Gastrocnemius medialis (tissue), 4 donors: ENCODE results near the gene CYYR1. TPM values are rescaled to one million over a fixed set of nuclear protein-coding genes. Genes with fewer than 3 reads are reported as not detected.

Experiments
- ATAC-seq, 2 donors: fragments of 150-250 bp; one replicate each; pipeline ENCODE4 v1.9.1; 2016
- DNase-seq, 2 donors: peaks; one replicate each; pipeline ENCODE4 v3.0.0-alpha.2; 2019
- H3K27ac ChIP-seq, 4 donors: fragments of 200-600 bp; sonication (generic); 1 replicate in 1 of 4; 2 replicates in 3 of 4; pipeline ENCODE4 v1.5.1; 2016 to 2018; ENCODE audit warnings: mild to moderate bottlenecking in 2 of 4, moderate library complexity in 1 of 4
- H3K27me3 ChIP-seq, 3 donors: fragments of 200-600 bp; sonication (generic) in 2 of 3; 1 replicate in 1 of 3; 2 replicates in 2 of 3; pipeline versions ENCODE4 v1.5.1 to v1.6.0; 2016 to 2019; ENCODE audit warnings: mild to moderate bottlenecking in 1 of 3, moderate library complexity in 1 of 3
- H3K36me3 ChIP-seq, 2 donors: fragments of 200-600 bp; sonication (generic) in 1 of 2; one replicate each; pipeline ENCODE4 v1.5.1; 2017 to 2018
- H3K4me1 ChIP-seq, 2 donors: fragments of 200-600 bp; sonication (generic) in 1 of 2; one replicate each; pipeline ENCODE4 v1.5.1; 2016 to 2017; ENCODE audit warnings: mild to moderate bottlenecking in 2 of 2
- H3K4me3 ChIP-seq, 4 donors: fragments of 200-600 bp; sonication (generic) in 3 of 4; 1 replicate in 1 of 4; 2 replicates in 3 of 4; pipeline ENCODE4 v1.5.1; 2016 to 2019; ENCODE audit warnings: mild to moderate bottlenecking in 2 of 4
- H3K9me3 ChIP-seq, 3 donors: fragments of 200-600 bp; sonication (generic) in 2 of 3; 1 replicate in 1 of 3; 2 replicates in 2 of 3; pipeline ENCODE4 v1.5.1; 2016 to 2019
- POLR2A ChIP-seq, 2 donors: fragments of 450-650 bp; IDR thresholded peaks; one replicate each; pipeline ENCODE4 v1.6.1; 2017; ENCODE audit warnings: antibody characterized with exemption in 2 of 2, mild to moderate bottlenecking in 2 of 2, moderate library complexity in 2 of 2
- in situ Hi-C, 4 donors: fragments of 200-750 bp; cut with MboI; loops; one replicate each; pipeline versions ENCODE4 v1.15.0 to v1.8.0; 2017; ENCODE audit warnings: low sequenced_read_pairs in 4 of 4
- intact Hi-C: fragments of 100-400 bp; cut with DNase I; formaldehyde crosslinking; loops from one replicate; pipeline ENCODE4 v1.15.1; 2023; ENCODE audit warnings: low total_unique reads
- total RNA-seq, 4 donors: library from RNA; depleted of rRNA; stranded (reverse); fragments of >200 nt; gene quantifications; one replicate each; pipeline versions ENCODE4 v1.1.0 to v1.2.3, GENCODE V29; 2016
- TF ChIP-seq, protein P1 (sequence below), 5 experiments: fragments of 450-650 bp in 3 of 5; fragments of 200-600 bp in 2 of 5; sonication (generic) in 2 of 5; IDR thresholded peaks in 4 of 5; conservative IDR thresholded peaks in 1 of 5; 1 replicate in 4 of 5; 2 replicates in 1 of 5; pipeline ENCODE4 v1.5.1; 2016 to 2019; ENCODE audit warnings: antibody characterized with exemption in 5 of 5, mild to moderate bottlenecking in 3 of 5, moderate library complexity in 3 of 5

Gene CYYR1
- total RNA-seq, 4 donors from 2014 or later: 11.7 to 15.5 (median 13.8) TPM

DNA sequence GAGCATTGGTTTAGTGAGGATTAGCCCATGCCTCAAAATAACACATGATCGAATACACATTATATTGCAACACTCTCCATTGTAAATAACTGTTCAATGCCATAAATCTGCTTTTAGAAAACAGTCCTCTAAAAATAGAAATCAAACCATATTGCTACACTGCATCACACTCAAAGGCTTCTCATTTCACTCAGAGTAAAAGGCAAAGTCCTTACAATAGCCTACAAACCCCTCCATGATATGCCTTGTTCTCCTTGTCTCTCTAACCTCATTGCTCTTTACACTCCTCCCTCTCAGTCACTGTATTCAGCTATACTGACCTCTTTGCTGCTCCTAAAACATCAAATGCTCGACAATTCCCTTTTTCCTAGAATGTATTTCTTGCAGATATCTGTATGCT, 64.2 kb downstream of the CYYR1 start:
- ATAC-seq (no peak), DNase-seq (no peak)
- Histone ChIP-seq H3K36me3 (no peaks in the 10 kb centered on the region), H3K4me1 (no peaks in the 10 kb centered on the region), H3K27ac (no peak overlapping the region), H3K27me3 (no peaks in the 10 kb centered on the region), H3K9me3 (no peaks in the 10 kb centered on the region), H3K4me3 (no peak overlapping the region)
- intact Hi-C loops: no loop called here
- in situ Hi-C loops: no loop called here
- TF ChIP-seq, protein P1, sequence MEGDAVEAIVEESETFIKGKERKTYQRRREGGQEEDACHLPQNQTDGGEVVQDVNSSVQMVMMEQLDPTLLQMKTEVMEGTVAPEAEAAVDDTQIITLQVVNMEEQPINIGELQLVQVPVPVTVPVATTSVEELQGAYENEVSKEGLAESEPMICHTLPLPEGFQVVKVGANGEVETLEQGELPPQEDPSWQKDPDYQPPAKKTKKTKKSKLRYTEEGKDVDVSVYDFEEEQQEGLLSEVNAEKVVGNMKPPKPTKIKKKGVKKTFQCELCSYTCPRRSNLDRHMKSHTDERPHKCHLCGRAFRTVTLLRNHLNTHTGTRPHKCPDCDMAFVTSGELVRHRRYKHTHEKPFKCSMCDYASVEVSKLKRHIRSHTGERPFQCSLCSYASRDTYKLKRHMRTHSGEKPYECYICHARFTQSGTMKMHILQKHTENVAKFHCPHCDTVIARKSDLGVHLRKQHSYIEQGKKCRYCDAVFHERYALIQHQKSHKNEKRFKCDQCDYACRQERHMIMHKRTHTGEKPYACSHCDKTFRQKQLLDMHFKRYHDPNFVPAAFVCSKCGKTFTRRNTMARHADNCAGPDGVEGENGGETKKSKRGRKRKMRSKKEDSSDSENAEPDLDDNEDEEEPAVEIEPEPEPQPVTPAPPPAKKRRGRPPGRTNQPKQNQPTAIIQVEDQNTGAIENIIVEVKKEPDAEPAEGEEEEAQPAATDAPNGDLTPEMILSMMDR (IDR thresholded peaks at IDR 0.05 in 4 of 5, conservative IDR thresholded peaks at IDR 0.05 in 1 of 5): no peak
- TF ChIP-seq POLR2A (IDR thresholded peaks at IDR 0.05): no peak

DNA sequence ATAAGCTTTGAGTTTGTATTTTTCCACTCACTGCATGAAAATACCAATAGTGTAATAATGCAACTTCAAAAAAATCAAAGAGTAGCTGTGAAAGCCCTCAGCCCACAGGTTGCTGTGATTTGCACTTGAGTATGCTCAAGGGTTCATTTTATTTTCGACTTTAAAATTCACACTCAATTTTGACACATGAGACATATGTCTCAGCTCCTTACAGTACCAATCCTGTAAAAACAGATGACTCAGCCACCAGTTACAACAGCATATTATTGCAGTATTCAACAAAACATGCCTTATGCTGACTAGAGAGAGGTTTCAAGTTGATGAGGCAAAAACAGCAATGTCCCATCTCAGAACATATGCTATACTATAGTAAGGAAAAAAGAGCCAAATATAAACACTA, 66.1 kb downstream of the CYYR1 start:
- no peaks in the 10 kb centered on the region for H3K36me3 ChIP-seq
- H3K27me3 ChIP-seq: no peaks in the 10 kb centered on the region
- no peak overlapping the region for H3K27ac ChIP-seq
- no peak for ATAC-seq
- H3K4me1 ChIP-seq: no peaks in the 10 kb centered on the region
- in situ Hi-C loops (no loop called here), intact Hi-C loops (no loop called here)
- H3K9me3 ChIP-seq: no peaks in the 10 kb centered on the region
- TF ChIP-seq, protein P1 (IDR thresholded peaks at IDR 0.05 in 4 of 5, conservative IDR thresholded peaks at IDR 0.05 in 1 of 5): no peak
- TF ChIP-seq POLR2A (IDR thresholded peaks at IDR 0.05): no peak
- no peak overlapping the region for H3K4me3 ChIP-seq
- no peak for DNase-seq

GRCh38 chr21:26505211-26505610, 67.9 kb downstream of the CYYR1 start:
- DNase-seq: no peak
- Histone ChIP-seq H3K4me3 (no peak overlapping the region), H3K36me3 (no peaks in the 10 kb centered on the region), H3K27me3 (no peaks in the 10 kb centered on the region), H3K4me1 (no peaks in the 10 kb centered on the region), H3K27ac (no peak overlapping the region), H3K9me3 (no peaks in the 10 kb centered on the region)
- intact Hi-C loops: no loop called here
- TF ChIP-seq, protein P1 (IDR thresholded peaks at IDR 0.05 in 4 of 5, conservative IDR thresholded peaks at IDR 0.05 in 1 of 5): no peak
- TF ChIP-seq POLR2A (IDR thresholded peaks at IDR 0.05): no peak
- ATAC-seq: no peak
- in situ Hi-C loops: no loop called here

GRCh38 chr21:26503414-26503813, 69.7 kb downstream of the CYYR1 start:
- TF ChIP-seq, protein P1 (IDR thresholded peaks at IDR 0.05 in 4 of 5, conservative IDR thresholded peaks at IDR 0.05 in 1 of 5): no peak
- no peak for TF ChIP-seq POLR2A (IDR thresholded peaks at IDR 0.05)
- H3K36me3 ChIP-seq: no peaks in the 10 kb centered on the region
- H3K9me3 ChIP-seq: no peaks in the 10 kb centered on the region
- no peaks in the 10 kb centered on the region for H3K4me1 ChIP-seq
- no peaks in the 10 kb centered on the region for H3K27me3 ChIP-seq
- intact Hi-C loops: no loop called here
- DNase-seq (no peak), ATAC-seq (no peak)
- in situ Hi-C loops: no loop called here
- no peak overlapping the region for H3K4me3 ChIP-seq
- no peak overlapping the region for H3K27ac ChIP-seq

- Histone ChIP-seq H3K4me1 (no peaks in the 10 kb centered on the region), H3K36me3 (no peaks in the 10 kb centered on the region), H3K27me3 (no peaks in the 10 kb centered on the region), H3K9me3 (no peaks in the 10 kb centered on the region), H3K27ac (no peak overlapping the region), H3K4me3 (no peak overlapping the region)
- DNase-seq (no peak), ATAC-seq (no peak)
- TF ChIP-seq, protein P1 (IDR thresholded peaks at IDR 0.05 in 4 of 5, conservative IDR thresholded peaks at IDR 0.05 in 1 of 5): no peak
- TF ChIP-seq POLR2A (IDR thresholded peaks at IDR 0.05): no peak
- in situ Hi-C loops: no loop called here
- intact Hi-C loops: no loop called here
Observed at GRCh38 chr21:26501495-26502021, 71.5 kb downstream of the CYYR1 start.
